Measurements from ENCODE around the gene CDH24. TPM values are rescaled to one million over a fixed set of nuclear protein-coding genes. Genes with fewer than 3 reads are reported as not detected.

The CDH24 gene
- polyA plus RNA-seq, 3 donors = 0.13 to 0.14 TPM; not detected in 1

DNA sequence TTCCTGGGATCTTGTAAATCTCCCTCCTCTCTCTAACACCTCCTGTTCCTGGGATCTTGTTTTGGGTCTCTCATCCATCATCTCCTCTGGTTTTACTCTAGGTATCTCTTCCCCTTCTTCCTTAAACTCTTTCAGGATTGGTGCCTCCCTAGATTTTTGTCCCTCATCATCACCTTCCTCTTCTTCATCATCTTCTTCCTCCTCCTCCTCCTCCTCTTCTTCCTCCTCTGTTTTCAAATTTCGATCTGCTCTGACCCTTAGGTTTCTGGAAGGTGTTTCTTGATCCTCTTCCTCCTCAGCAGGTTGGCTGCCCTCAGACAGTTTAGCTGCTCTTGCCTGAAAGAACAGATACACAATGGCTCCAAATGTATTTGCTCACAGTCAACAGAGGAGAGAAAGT is 23.2 kb upstream of the CDH24 start:
- H3K4me2 ChIP-seq (replicated peaks; ENCODE audit: extremely low read depth, low read length, poor library complexity, severe bottlenecking) = no peak overlapping the region
- TF ChIP-seq CTCF (IDR thresholded peaks at IDR 0.05) = no peak
- peaks cover 41% of the 10 kb centered on the region for H4K20me1 ChIP-seq (ENCODE audit: insufficient read depth, low read length)
- Mint-ChIP-seq H3K27me3 (ENCODE audit: low read depth in 3 of 3) (no peaks in the 10 kb centered on the region), H3K9me3 (no peaks in the 10 kb centered on the region), H3K27ac (peak overlapping the region; percentile 48 to 94 (median 90)), H3K36me3 (peaks cover 68 to 90% of the 10 kb centered on the region in 2 donors), H3K4me3 (no peak overlapping the region), H3K4me1 (peaks cover 30% of the 10 kb centered on the region)
- no peaks in the 10 kb centered on the region for H3K27me3 ChIP-seq (ENCODE audit: control insufficient read depth in 2 of 2, insufficient read depth in 2 of 2, low read length in 2 of 2)
- DNase-seq = no peak
- H3K27ac ChIP-seq (ENCODE audit: low read depth in 1 of 2, low read length in 2 of 2) = peak overlapping the region in 1 of 2 donors; percentile 75
- intact Hi-C loops (cut with micrococcal nuclease) = no loop called here
- no peak overlapping the region for H3K4me3 ChIP-seq (replicated peaks in 1 of 3; ENCODE audit: low read depth in 2 of 3, low read length in 3 of 3)
- H3K9ac ChIP-seq (ENCODE audit: insufficient read depth, low read length, poor library complexity, severe bottlenecking) = no peak overlapping the region
- WGBS (ENCODE audit: insufficient coverage) = no CpG with 5 or more reads among the region's 1 CpG
- peaks cover 90 to 97% of the 10 kb centered on the region in 2 donors for H3K36me3 ChIP-seq (replicated peaks in 1 of 2; ENCODE audit: control insufficient read depth in 1 of 2, insufficient read depth in 2 of 2, low read length in 2 of 2)
- H3K9me3 ChIP-seq (replicated peaks in 1 of 2; ENCODE audit: control insufficient read depth in 1 of 2, insufficient read depth in 1 of 2, low read length in 2 of 2) = no peaks in the 10 kb centered on the region
- peaks cover 53% of the 10 kb centered on the region for H3K79me2 ChIP-seq (ENCODE audit: insufficient read depth, low read length)
- no peak overlapping the region for H2AFZ ChIP-seq (ENCODE audit: insufficient read depth, low read depth, low read length, poor library complexity, severe bottlenecking)
- peaks cover 25 to 41% of the 10 kb centered on the region in 2 donors for H3K4me1 ChIP-seq (ENCODE audit: control insufficient read depth in 1 of 2, insufficient read depth in 2 of 2, low read length in 2 of 2)

DNA sequence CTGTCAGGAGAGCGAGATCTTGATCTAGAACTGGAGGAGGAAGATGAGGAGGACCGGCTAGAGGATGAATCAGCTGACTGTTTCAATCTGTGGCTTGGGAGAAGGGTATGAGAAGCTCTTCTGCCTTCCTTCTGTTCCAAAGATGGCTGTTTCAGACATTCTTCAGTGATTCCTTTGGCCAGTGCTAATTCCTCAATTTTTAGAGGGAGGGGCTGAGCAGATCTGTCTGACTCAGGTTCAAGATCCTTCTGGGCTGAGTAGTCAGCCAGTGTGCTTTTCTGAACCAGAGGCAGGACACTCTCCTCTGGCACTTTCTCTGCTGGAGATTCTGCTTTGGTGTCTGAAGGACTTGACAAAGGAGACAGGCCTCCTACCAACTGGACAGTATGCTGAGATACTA is 22.4 kb upstream of the CDH24 start:
- H4K20me1 ChIP-seq (ENCODE audit: insufficient read depth, low read length) = peaks cover 38% of the 10 kb centered on the region
- H3K36me3 ChIP-seq (replicated peaks in 1 of 2; ENCODE audit: control insufficient read depth in 1 of 2, insufficient read depth in 2 of 2, low read length in 2 of 2) = peaks cover 91 to 97% of the 10 kb centered on the region in 2 donors
- no peak for TF ChIP-seq CTCF (IDR thresholded peaks at IDR 0.05)
- peak overlapping the region; percentile 75 to 80 for H3K27ac ChIP-seq (ENCODE audit: low read depth in 1 of 2, low read length in 2 of 2)
- H3K4me1 ChIP-seq (ENCODE audit: control insufficient read depth in 1 of 2, insufficient read depth in 2 of 2, low read length in 2 of 2) = peaks cover 23 to 37% of the 10 kb centered on the region in 2 donors
- peaks cover 28% of the 10 kb centered on the region for H3K4me1 Mint-ChIP-seq
- peak overlapping the region; percentile 79 to 94 (median 90) for H3K27ac Mint-ChIP-seq
- H3K27me3 ChIP-seq (ENCODE audit: control insufficient read depth in 2 of 2, insufficient read depth in 2 of 2, low read length in 2 of 2) = no peaks in the 10 kb centered on the region
- no peak overlapping the region for H2AFZ ChIP-seq (ENCODE audit: insufficient read depth, low read depth, low read length, poor library complexity, severe bottlenecking)
- intact Hi-C loops (cut with micrococcal nuclease) = loop anchor here in 1 of 2 donors (5.0 kb wide), 2 partner anchors 33 to 103 kb away; partner anchors contain the start of gene SLC7A8
- WGBS (ENCODE audit: insufficient coverage) = 100% methylated on average over 1 of the region's 2 CpGs
- peaks cover 56% of the 10 kb centered on the region for H3K79me2 ChIP-seq (ENCODE audit: insufficient read depth, low read length)
- H3K4me3 Mint-ChIP-seq = no peak overlapping the region
- H3K4me2 ChIP-seq (replicated peaks; ENCODE audit: extremely low read depth, low read length, poor library complexity, severe bottlenecking) = no peak overlapping the region
- no peak for DNase-seq
- no peak overlapping the region for H3K4me3 ChIP-seq (replicated peaks in 1 of 3; ENCODE audit: low read depth in 2 of 3, low read length in 3 of 3)
- H3K9ac ChIP-seq (ENCODE audit: insufficient read depth, low read length, poor library complexity, severe bottlenecking) = no peak overlapping the region
- no peaks in the 10 kb centered on the region for H3K9me3 Mint-ChIP-seq
- no peaks in the 10 kb centered on the region for H3K27me3 Mint-ChIP-seq (ENCODE audit: low read depth in 3 of 3)
- H3K36me3 Mint-ChIP-seq = peaks cover 66 to 87% of the 10 kb centered on the region in 2 donors
- no peaks in the 10 kb centered on the region for H3K9me3 ChIP-seq (replicated peaks in 1 of 2; ENCODE audit: control insufficient read depth in 1 of 2, insufficient read depth in 1 of 2, low read length in 2 of 2)

All from CD14-positive monocyte (primary cell).